HCT116 (cell line): ENCODE results near the gene PLAGL2. TPM values are rescaled to one million over a fixed set of nuclear protein-coding genes. Genes with fewer than 3 reads are reported as not detected.

ENCODE experiments used
- ATAC-seq: fragments of 200-7000 bp; cut with Tn5 transposase; 2 replicates; pipeline ENCODE4 v1.9.1; 2020; ENCODE audit warnings: mild to moderate bottlenecking, moderate library complexity
- BruUV-seq: library from RNA; stranded (reverse); fragments of 400-500 nt; replicated peaks from 2 replicates; lab custom pipeline; 2021; lab: Mats Ljungman, UMichigan
- CTCF ChIA-PET: fragments of 300-600 bp; sonication (Branson Sonifier 250); formaldehyde crosslinking; loops from one replicate; lab custom pipeline; 2021; ENCODE audit warnings: antibody characterized with exemption; lab: Charles Lee
- POLR2A ChIA-PET: fragments of 300-600, 350-600 bp; sonication (Branson Sonifier 250); formaldehyde crosslinking; loops from one replicate; lab custom pipeline; 2021; ENCODE audit warnings: antibody characterized with exemption; lab: Charles Lee
- RAD21 ChIA-PET, 2 experiments: fragments of 300-600 bp; sonication (Branson Sonifier 250); formaldehyde crosslinking; loops; one replicate each; lab custom pipeline; 2023; ENCODE audit warnings: low total read pairs in 2 of 2; ENCODE audit not compliant: uncharacterized antibody in 2 of 2, unreplicated experiment in 2 of 2, low non-redundant PET in 1 of 2; lab: Charles Lee
- DNase-seq: peaks from one replicate; pipeline ENCODE4 v3.0.0-alpha.2; 2010; ENCODE audit warnings: low read depth, low spot score
- H2AFZ ChIP-seq: fragments of 200-600 bp; shearing (Covaris generic), sonication (generic); 2 replicates; pipeline ENCODE4 v1.6.1; 2017; ENCODE audit warnings: low read depth, mixed run types, mixed read lengths, antibody characterized with exemption, low read length; ENCODE audit not compliant: poor library complexity, severe bottlenecking
- H3K27ac ChIP-seq: 2 replicates; pipeline ENCODE4 v1.5.1; 2012; ENCODE audit warnings: low read depth, low read length
- H3K27me3 ChIP-seq: fragments of 200-600 bp; sonication (generic); 2 replicates; pipeline ENCODE4 v1.6.1; 2016; ENCODE audit warnings: mixed run types, low read length, mixed read lengths; ENCODE audit not compliant: insufficient read depth
- H3K36me3 ChIP-seq, 2 experiments: fragments of 200-500 bp in 1 of 2; fragments of 200-600 bp in 1 of 2; sonication (Bioruptor generic) in 1 of 2; sonication (generic) in 1 of 2; 2 replicates each; pipeline versions ENCODE4 v1.5.1 to v1.6.1; 2014 to 2016; ENCODE audit warnings: low read length in 2 of 2, inconsistent platforms in 1 of 2, mixed read lengths in 1 of 2, mixed run types in 1 of 2; ENCODE audit not compliant: insufficient read depth in 2 of 2, control insufficient read depth in 1 of 2
- H3K4me1 ChIP-seq, 2 experiments: fragments of 200-600 bp in 1 of 2; sonication (generic) in 1 of 2; 2 replicates each; pipeline versions ENCODE4 v1.5.1 to v1.6.1; 2012 to 2017; ENCODE audit warnings: low read length in 2 of 2, inconsistent platforms in 1 of 2, mild to moderate bottlenecking in 1 of 2, mixed read lengths in 1 of 2, mixed run types in 1 of 2, moderate library complexity in 1 of 2; ENCODE audit not compliant: insufficient read depth in 2 of 2, control insufficient read depth in 1 of 2
- H3K4me2 ChIP-seq: fragments of 200-600 bp; sonication (generic); 2 replicates; pipeline ENCODE4 v1.6.1; 2017; ENCODE audit warnings: mixed run types, low read length, mixed read lengths
- H3K4me3 ChIP-seq, 2 experiments: fragments of 200-600 bp in 1 of 2; sonication (generic) in 1 of 2; replicated peaks in 1 of 2; 2 replicates each; pipeline ENCODE4 v1.5.1; 2011 to 2016; ENCODE audit warnings: low read length in 2 of 2, control low read depth in 1 of 2, low read depth in 1 of 2, mild to moderate bottlenecking in 1 of 2, mixed read lengths in 1 of 2, mixed run types in 1 of 2
- H3K79me2 ChIP-seq: fragments of 200-600 bp; sonication (generic); 2 replicates; pipeline ENCODE4 v1.6.1; 2017; ENCODE audit warnings: mild to moderate bottlenecking, mixed run types, low read length, moderate library complexity, mixed read lengths; ENCODE audit not compliant: insufficient read depth
- H3K9ac ChIP-seq: fragments of 200-600 bp; sonication (generic); 2 replicates; pipeline ENCODE4 v1.6.1; 2016; ENCODE audit warnings: low read length, mixed read lengths
- H3K9me2 ChIP-seq: fragments of 200-600 bp; sonication (generic), shearing (Covaris generic); 2 replicates; pipeline ENCODE4 v1.6.1; 2017; ENCODE audit warnings: mixed run types, mild to moderate bottlenecking, moderate library complexity; ENCODE audit not compliant: insufficient read depth
- H3K9me3 ChIP-seq, 2 experiments: fragments of 200-500 bp in 1 of 2; fragments of 200-600 bp in 1 of 2; sonication (Bioruptor generic) in 1 of 2; sonication (generic) in 1 of 2; 2 replicates each; pipeline ENCODE4 v1.6.1; 2014 to 2017; ENCODE audit warnings: low read length in 2 of 2, mixed read lengths in 2 of 2, inconsistent platforms in 1 of 2, low read depth in 1 of 2, mild to moderate bottlenecking in 1 of 2, mixed run types in 1 of 2, moderate library complexity in 1 of 2; ENCODE audit not compliant: control insufficient read depth in 1 of 2, insufficient read depth in 1 of 2
- H4K20me1 ChIP-seq: fragments of 200-600 bp; sonication (generic), shearing (Covaris generic); 2 replicates; pipeline ENCODE4 v1.6.1; 2017; ENCODE audit warnings: mixed run types, mild to moderate bottlenecking, moderate library complexity; ENCODE audit not compliant: insufficient read depth
- CBX3 ChIP-seq: IDR thresholded peaks from 2 replicates; pipeline ENCODE4 v1.6.1; 2012; ENCODE audit warnings: low read depth
- ELF1 ChIP-seq: IDR thresholded peaks from 2 replicates; pipeline ENCODE4 v1.6.1; 2012; ENCODE audit warnings: low read depth, borderline replicate concordance
- EZH2phosphoT487 ChIP-seq: fragments of 200-600 bp; IDR thresholded peaks from 2 replicates; pipeline ENCODE4 v1.6.1; 2018; ENCODE audit warnings: antibody characterized with exemption, borderline replicate concordance
- FOSL1 ChIP-seq: IDR thresholded peaks from 2 replicates; pipeline ENCODE4 v1.6.1; 2012; ENCODE audit warnings: low read depth
- POLR2A ChIP-seq: IDR thresholded peaks from 2 replicates; pipeline ENCODE4 v1.7.0; 2011; ENCODE audit warnings: borderline replicate concordance; ENCODE audit not compliant: insufficient read depth, insufficient read length; ENCODE audit errors: extremely low read depth
- POLR2AphosphoS5 ChIP-seq: IDR thresholded peaks from 2 replicates; pipeline ENCODE4 v1.6.1; 2011; ENCODE audit warnings: mild to moderate bottlenecking, low read depth, low read length, moderate library complexity
- RAD21 ChIP-seq: IDR thresholded peaks from 2 replicates; pipeline ENCODE4 v1.6.1; 2012; ENCODE audit warnings: low read depth, mild to moderate bottlenecking
- SIN3A ChIP-seq: IDR thresholded peaks from 2 replicates; pipeline ENCODE4 v1.6.1; 2012; ENCODE audit warnings: low read depth
- SP1 ChIP-seq: IDR thresholded peaks from 2 replicates; pipeline ENCODE4 v1.6.1; 2012; ENCODE audit warnings: low read depth
- SRF ChIP-seq: IDR thresholded peaks from 2 replicates; pipeline ENCODE4 v1.6.1; 2012; ENCODE audit warnings: low read depth
- YY1 ChIP-seq: IDR thresholded peaks from 2 replicates; pipeline ENCODE4 v1.6.1; 2011; ENCODE audit warnings: low read length, low read depth, moderate library complexity, mild to moderate bottlenecking; ENCODE audit not compliant: insufficient replicate concordance; ENCODE audit errors: extremely low read depth
- ZFX ChIP-seq: fragments of 450-650 bp; IDR thresholded peaks from 2 replicates; pipeline ENCODE4 v1.6.1; 2017
- ZNF274 ChIP-seq: fragments of 200-500 bp; sonication (Bioruptor generic); IDR thresholded peaks from 2 replicates; pipeline ENCODE4 v1.6.1; 2014; ENCODE audit warnings: mild to moderate bottlenecking, low read depth, low read length, inconsistent platforms
- intact Hi-C: fragments of 100-400 bp; cut with micrococcal nuclease; formaldehyde crosslinking; loops from 2 replicates; pipeline ENCODE4 v1.10.0; 2022
- total RNA-seq: library from RNA; stranded (reverse); gene quantifications from one replicate; pipeline ENCODE4 v1.2.1, GENCODE V29; 2021; ENCODE audit not compliant: unreplicated experiment
- TF ChIP-seq, protein P1 (sequence below): IDR thresholded peaks from 2 replicates; pipeline ENCODE4 v1.6.1; 2012
- TF ChIP-seq, protein P2 (sequence below), 3 experiments: fragments of 200-600 bp in 1 of 3; sonication (generic) in 1 of 3; IDR thresholded peaks in 2 of 3; conservative IDR thresholded peaks in 1 of 3; 2 replicates each; pipeline ENCODE4 v1.5.1; 2012 to 2017; ENCODE audit warnings: low read depth in 2 of 3, low read length in 2 of 3, antibody characterized with exemption in 1 of 3, borderline replicate concordance in 1 of 3, control low read depth in 1 of 3, mild to moderate bottlenecking in 1 of 3, mixed read lengths in 1 of 3, mixed run types in 1 of 3, moderate library complexity in 1 of 3; ENCODE audit not compliant: insufficient read depth in 1 of 3
- TF ChIP-seq, protein P3 (sequence below): IDR thresholded peaks from 2 replicates; pipeline ENCODE4 v1.6.1; 2011; ENCODE audit warnings: mild to moderate bottlenecking, low read length, moderate library complexity; ENCODE audit not compliant: insufficient replicate concordance; ENCODE audit errors: extremely low read depth

The PLAGL2 gene
- total RNA-seq, 1 experiment from 2014 or later, result 18.3 TPM

DNA sequence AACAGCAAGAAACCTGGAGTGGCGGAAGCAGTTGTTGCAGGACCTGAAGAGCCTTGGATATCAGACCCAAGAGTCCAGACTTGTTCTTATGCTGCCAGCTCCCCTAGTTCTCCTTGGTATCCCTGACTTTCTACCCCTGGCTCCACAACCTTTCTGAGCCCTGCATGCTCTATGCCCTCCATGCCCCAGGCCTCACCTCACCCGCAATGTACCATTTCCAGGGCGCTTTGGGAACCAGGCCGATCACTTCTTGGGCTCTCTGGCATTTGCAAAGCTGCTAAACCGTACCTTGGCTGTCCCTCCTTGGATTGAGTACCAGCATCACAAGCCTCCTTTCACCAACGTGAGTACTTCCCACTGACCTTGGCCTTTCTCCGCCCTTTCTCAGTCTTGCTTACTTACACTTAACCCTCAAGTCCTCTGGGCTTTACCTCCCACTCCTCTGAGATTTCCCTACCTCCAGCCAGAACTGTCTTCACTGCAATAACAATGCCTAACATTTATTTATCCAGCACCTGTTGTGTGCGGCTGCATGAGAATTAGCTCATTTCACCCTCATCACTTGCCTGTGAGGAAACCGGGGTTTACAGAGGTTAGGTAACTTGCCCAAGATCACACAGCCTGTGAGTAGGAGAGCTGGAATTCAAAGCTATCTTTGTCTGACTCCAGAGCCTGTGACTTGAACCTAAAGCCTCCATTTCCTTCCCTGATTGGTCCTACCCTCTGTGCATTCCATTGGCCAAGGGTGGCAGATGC, 2.5 kb upstream of the PLAGL2 start (continued):
- TF ChIP-seq POLR2A, result no peak
- TF ChIP-seq YY1, result no peak
- no peak for TF ChIP-seq EZH2phosphoT487
- TF ChIP-seq SRF, result no peak
- TF ChIP-seq POLR2AphosphoS5, result no peak
- TF ChIP-seq, protein P1, sequence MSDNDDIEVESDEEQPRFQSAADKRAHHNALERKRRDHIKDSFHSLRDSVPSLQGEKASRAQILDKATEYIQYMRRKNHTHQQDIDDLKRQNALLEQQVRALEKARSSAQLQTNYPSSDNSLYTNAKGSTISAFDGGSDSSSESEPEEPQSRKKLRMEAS, result no peak

DNA sequence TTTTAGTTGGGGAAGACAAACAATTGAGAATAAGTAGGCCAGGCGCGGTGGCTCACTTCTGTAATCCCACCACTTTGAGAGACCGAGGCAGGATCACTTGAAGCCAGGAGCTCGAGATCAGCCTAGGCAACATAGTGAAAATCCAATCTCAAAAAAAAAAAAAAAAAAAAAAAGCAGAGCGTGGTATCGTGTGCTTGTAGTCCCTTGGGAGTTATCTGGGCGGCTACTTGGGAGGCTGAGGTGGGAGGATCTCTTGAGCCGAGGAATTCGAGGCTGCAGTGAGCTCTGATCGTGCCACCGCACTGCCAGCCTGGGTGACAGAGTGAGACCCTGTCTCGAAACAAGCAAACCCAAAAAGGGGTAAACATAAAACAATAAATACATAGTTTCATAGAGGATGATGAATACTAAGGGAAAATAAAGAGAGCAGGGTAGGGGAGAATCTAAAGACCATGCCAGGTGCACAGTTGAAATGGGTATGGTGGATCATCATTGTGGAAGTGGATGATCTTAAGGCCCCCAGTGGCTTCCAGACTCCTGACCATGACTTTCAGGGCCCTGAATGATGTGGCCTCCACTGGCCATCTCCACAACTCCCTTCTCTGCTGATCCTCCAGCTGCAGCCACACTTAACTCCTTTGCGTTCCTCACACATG, 1.1 kb upstream of the PLAGL2 start:
- DNase-seq, result no peak
- Histone ChIP-seq H3K36me3 (peaks cover 16 to 26% of the 10 kb centered on the region in 2 experiments; a peak in 3 of 4 replicates), H3K9me2 (no peaks in the 10 kb centered on the region), H3K27me3 (no peaks in the 10 kb centered on the region), H3K4me3 (peak overlapping the region; percentile 68 to 100), H2AFZ (no peak overlapping the region), H4K20me1 (peaks cover 8% of the 10 kb centered on the region; the same call in 1 of the 2 replicates), H3K9me3 (no peaks in the 10 kb centered on the region), H3K4me2 (peak overlapping the region; percentile 90), H3K9ac (peak overlapping the region; percentile 99), H3K27ac (peak overlapping the region; percentile 89), H3K4me1 (peaks cover 6 to 27% of the 10 kb centered on the region in 2 experiments; a peak in 3 of 4 replicates), H3K79me2 (peaks cover 77% of the 10 kb centered on the region)
- BruUV-seq, result no TSS peak
- ChIA-PET POLR2A (no interaction called here), CTCF (no interaction called here), RAD21 (no interaction called here)
- ATAC-seq, result no peak
- TF ChIP-seq FOSL1 (no peak), YY1 (no peak), EZH2phosphoT487 (no peak), POLR2A (no peak), SRF (no peak), CBX3 (no peak), ZNF274 (no peak), SP1 (no peak), RAD21 (no peak), POLR2AphosphoS5 (no peak), SIN3A (no peak), ELF1 (no peak), ZFX (no peak)
- TF ChIP-seq, protein P2, sequence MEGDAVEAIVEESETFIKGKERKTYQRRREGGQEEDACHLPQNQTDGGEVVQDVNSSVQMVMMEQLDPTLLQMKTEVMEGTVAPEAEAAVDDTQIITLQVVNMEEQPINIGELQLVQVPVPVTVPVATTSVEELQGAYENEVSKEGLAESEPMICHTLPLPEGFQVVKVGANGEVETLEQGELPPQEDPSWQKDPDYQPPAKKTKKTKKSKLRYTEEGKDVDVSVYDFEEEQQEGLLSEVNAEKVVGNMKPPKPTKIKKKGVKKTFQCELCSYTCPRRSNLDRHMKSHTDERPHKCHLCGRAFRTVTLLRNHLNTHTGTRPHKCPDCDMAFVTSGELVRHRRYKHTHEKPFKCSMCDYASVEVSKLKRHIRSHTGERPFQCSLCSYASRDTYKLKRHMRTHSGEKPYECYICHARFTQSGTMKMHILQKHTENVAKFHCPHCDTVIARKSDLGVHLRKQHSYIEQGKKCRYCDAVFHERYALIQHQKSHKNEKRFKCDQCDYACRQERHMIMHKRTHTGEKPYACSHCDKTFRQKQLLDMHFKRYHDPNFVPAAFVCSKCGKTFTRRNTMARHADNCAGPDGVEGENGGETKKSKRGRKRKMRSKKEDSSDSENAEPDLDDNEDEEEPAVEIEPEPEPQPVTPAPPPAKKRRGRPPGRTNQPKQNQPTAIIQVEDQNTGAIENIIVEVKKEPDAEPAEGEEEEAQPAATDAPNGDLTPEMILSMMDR (IDR thresholded peaks at IDR 0.05 in 2 of 3, conservative IDR thresholded peaks at IDR 0.05 in 1 of 3; ENCODE audit: borderline replicate concordance in 1 of 3, insufficient read depth in 1 of 3, low read depth in 2 of 3, low read length in 2 of 3), result no peak
- TF ChIP-seq, protein P3, sequence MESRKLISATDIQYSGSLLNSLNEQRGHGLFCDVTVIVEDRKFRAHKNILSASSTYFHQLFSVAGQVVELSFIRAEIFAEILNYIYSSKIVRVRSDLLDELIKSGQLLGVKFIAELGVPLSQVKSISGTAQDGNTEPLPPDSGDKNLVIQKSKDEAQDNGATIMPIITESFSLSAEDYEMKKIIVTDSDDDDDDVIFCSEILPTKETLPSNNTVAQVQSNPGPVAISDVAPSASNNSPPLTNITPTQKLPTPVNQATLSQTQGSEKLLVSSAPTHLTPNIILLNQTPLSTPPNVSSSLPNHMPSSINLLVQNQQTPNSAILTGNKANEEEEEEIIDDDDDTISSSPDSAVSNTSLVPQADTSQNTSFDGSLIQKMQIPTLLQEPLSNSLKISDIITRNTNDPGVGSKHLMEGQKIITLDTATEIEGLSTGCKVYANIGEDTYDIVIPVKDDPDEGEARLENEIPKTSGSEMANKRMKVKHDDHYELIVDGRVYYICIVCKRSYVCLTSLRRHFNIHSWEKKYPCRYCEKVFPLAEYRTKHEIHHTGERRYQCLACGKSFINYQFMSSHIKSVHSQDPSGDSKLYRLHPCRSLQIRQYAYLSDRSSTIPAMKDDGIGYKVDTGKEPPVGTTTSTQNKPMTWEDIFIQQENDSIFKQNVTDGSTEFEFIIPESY, result no peak
- intact Hi-C loops, result loop anchor here (5.0 kb wide), 1 partner anchor 444 kb away; no protein-coding TSS in a partner anchor
